ENCODE data around the gene ZNF282.

The ZNF282 gene

GRCh38 chr7:149191851-149192250, 3.5 kb upstream of the ZNF282 start:
- FAIRE-seq (no peak), DNase-seq (ENCODE audit: low spot score) (no peak)

GRCh38 chr7:149194799-149195179, 557 bp upstream of the ZNF282 start:
- DNase-seq (ENCODE audit: low spot score) = no peak
- no peak for FAIRE-seq

GRCh38 chr7:149196151-149196704, 882 bp downstream of the ZNF282 start:
- DNase-seq (ENCODE audit: low spot score) = no peak
- no peak for FAIRE-seq

GRCh38 chr7:149196705-149197171, 1.4 kb downstream of the ZNF282 start:
- no peak for DNase-seq (ENCODE audit: low spot score)
- no peak for FAIRE-seq

GRCh38 chr7:149197675-149198074, 2.3 kb downstream of the ZNF282 start:
- DNase-seq (ENCODE audit: low spot score) (no peak), FAIRE-seq (no peak)

- no peak for DNase-seq (ENCODE audit: low spot score)
- FAIRE-seq = no peak
These were observed 2.9 kb downstream of the ZNF282 start for GRCh38 chr7:149198161-149198816.

GRCh38 chr7:149199234-149199995, 4.1 kb downstream of the ZNF282 start:
- DNase-seq (ENCODE audit: low spot score) (no peak), FAIRE-seq (no peak)

- FAIRE-seq (no peak), DNase-seq (ENCODE audit: low spot score) (no peak)
These were observed 7.5 kb downstream of the ZNF282 start for GRCh38 chr7:149202831-149203231.

- DNase-seq (ENCODE audit: low spot score) (no peak), FAIRE-seq (no peak)
These were observed 10.5 kb downstream of the ZNF282 start for GRCh38 chr7:149205690-149206381.

- no peak for DNase-seq (ENCODE audit: low spot score)
- FAIRE-seq = no peak
These were observed 12.1 kb downstream of the ZNF282 start for GRCh38 chr7:149207324-149208035.

GRCh38 chr7:149209518-149210269, 14.3 kb downstream of the ZNF282 start:
- no peak for FAIRE-seq

GRCh38 chr7:149210551-149210950, 15.2 kb downstream of the ZNF282 start:
- DNase-seq (ENCODE audit: low spot score) = no peak
- FAIRE-seq = no peak

More at GRCh38 chr7:149209518-149210269, 14.3 kb downstream of the ZNF282 start:
- peak; percentile 31 for DNase-seq (ENCODE audit: low spot score)

GRCh38 chr7:149214020-149214720, 18.8 kb downstream of the ZNF282 start:
- no peak for FAIRE-seq
- no peak for DNase-seq (ENCODE audit: low spot score)

- no peak for DNase-seq (ENCODE audit: low spot score)
- FAIRE-seq = no peak
These were observed 21.1 kb downstream of the ZNF282 start for GRCh38 chr7:149216402-149216801.

GRCh38 chr7:149217570-149217969, 22.2 kb downstream of the ZNF282 start:
- FAIRE-seq = no peak
- DNase-seq (ENCODE audit: low spot score) = no peak

GRCh38 chr7:149218469-149219420, 23.4 kb downstream of the ZNF282 start:
- DNase-seq (ENCODE audit: low spot score) = no peak
- no peak for FAIRE-seq

GRCh38 chr7:149220534-149220933, 25.2 kb downstream of the ZNF282 start:
- DNase-seq (ENCODE audit: low spot score) (no peak), FAIRE-seq (no peak)

- DNase-seq (ENCODE audit: low spot score) (no peak), FAIRE-seq (no peak)
These were observed 27.8 kb downstream of the ZNF282 start for GRCh38 chr7:149223176-149223575.

- FAIRE-seq (no peak), DNase-seq (ENCODE audit: low spot score) (no peak)
These were observed 28.4 kb downstream of the ZNF282 start for GRCh38 chr7:149223761-149224160.
